Measurements from ENCODE around the gene MTERF4.

MTERF4 gene

DNA sequence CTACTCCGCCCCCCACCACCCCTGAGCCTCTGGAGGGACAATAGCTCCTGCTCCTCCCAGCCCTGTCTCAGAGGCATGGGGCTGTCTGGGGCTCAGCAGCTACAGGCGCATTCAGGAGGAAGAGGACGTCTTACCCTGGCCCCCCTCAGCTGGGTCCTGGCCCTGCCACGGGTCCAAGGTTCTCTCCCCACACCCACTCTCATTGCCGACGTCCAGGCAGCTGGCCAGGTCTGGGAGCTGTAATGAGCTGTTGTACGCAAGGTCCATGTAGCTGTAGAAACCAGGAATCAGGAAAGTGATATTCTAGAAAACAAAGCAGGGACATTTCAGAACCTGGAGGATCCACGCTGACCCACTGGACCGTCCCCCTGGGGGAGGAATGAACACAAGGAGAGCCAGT, 33.6 kb upstream of the MTERF4 start:
- H3K27ac ChIP-seq = no peak overlapping the region
- ChIA-PET CTCF (interaction anchor here (0.6 kb wide), 1 partner anchor 90 kb away, joined by 6 read pairs; no protein-coding TSS in a partner anchor), POLR2A (ENCODE audit: low non-redundant PET) (no interaction called here)
- TF ChIP-seq, protein P1, sequence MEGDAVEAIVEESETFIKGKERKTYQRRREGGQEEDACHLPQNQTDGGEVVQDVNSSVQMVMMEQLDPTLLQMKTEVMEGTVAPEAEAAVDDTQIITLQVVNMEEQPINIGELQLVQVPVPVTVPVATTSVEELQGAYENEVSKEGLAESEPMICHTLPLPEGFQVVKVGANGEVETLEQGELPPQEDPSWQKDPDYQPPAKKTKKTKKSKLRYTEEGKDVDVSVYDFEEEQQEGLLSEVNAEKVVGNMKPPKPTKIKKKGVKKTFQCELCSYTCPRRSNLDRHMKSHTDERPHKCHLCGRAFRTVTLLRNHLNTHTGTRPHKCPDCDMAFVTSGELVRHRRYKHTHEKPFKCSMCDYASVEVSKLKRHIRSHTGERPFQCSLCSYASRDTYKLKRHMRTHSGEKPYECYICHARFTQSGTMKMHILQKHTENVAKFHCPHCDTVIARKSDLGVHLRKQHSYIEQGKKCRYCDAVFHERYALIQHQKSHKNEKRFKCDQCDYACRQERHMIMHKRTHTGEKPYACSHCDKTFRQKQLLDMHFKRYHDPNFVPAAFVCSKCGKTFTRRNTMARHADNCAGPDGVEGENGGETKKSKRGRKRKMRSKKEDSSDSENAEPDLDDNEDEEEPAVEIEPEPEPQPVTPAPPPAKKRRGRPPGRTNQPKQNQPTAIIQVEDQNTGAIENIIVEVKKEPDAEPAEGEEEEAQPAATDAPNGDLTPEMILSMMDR (conservative IDR thresholded peaks at IDR 0.05; ENCODE audit: low read depth) = no peak
- DNase-seq (ENCODE audit: low spot score) = no peak

DNA sequence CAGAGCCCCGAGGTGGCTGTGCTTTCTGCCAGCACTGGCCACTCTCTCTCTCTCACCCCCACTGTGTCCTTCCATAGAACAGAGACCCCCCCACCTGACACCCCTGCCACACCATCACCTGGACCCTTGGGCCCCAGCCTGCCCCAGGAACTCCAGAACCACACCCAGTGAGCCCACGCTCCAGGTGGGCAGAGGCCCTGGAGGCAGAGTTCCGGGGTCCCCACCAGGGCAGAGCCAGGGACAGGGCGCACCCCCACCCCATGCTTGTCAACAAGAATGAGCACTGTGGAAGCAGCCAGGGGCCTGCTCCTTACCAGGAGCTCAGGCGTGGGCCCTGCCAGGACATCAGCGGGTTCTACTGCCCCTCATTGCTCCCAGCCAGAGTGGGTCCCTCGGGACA, 32.6 kb upstream of the MTERF4 start:
- POLR2A ChIA-PET (ENCODE audit: low non-redundant PET) = no interaction called here
- no peak overlapping the region for H3K27ac ChIP-seq
- CTCF ChIA-PET = interaction anchor here (1.1 kb wide), 1 partner anchor 10 kb away, joined by 3 read pairs; no protein-coding TSS in a partner anchor
- TF ChIP-seq, protein P1 (conservative IDR thresholded peaks at IDR 0.05; ENCODE audit: low read depth) = no peak
- DNase-seq (ENCODE audit: low spot score) = no peak

DNA sequence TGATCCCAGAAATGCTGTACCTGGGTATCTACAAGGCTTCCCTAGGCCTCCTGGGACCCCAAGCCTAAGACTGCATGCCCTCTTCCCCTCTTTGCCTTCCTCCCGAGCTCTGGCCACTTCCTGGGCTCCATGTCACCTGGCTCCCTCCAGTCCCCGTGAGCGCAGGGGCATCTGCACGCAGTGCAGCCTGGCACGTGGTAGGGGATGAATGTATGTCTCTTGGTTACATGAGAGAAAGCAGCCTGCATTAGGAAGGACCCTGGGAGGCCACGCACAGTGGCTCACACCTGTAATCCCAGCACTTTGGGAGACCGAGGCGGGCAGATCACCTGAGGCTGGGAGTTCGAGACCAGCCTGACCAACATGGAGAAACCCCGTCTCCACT, 31.3 kb upstream of the MTERF4 start:
- CTCF ChIA-PET = interaction anchor here (1.1 kb wide), 1 partner anchor 11 kb away, joined by 3 read pairs; no protein-coding TSS in a partner anchor
- TF ChIP-seq, protein P1 (conservative IDR thresholded peaks at IDR 0.05; ENCODE audit: low read depth) = no peak
- POLR2A ChIA-PET (ENCODE audit: low non-redundant PET) = no interaction called here
- H3K27ac ChIP-seq = no peak overlapping the region
- no peak for DNase-seq (ENCODE audit: low spot score)

DNA sequence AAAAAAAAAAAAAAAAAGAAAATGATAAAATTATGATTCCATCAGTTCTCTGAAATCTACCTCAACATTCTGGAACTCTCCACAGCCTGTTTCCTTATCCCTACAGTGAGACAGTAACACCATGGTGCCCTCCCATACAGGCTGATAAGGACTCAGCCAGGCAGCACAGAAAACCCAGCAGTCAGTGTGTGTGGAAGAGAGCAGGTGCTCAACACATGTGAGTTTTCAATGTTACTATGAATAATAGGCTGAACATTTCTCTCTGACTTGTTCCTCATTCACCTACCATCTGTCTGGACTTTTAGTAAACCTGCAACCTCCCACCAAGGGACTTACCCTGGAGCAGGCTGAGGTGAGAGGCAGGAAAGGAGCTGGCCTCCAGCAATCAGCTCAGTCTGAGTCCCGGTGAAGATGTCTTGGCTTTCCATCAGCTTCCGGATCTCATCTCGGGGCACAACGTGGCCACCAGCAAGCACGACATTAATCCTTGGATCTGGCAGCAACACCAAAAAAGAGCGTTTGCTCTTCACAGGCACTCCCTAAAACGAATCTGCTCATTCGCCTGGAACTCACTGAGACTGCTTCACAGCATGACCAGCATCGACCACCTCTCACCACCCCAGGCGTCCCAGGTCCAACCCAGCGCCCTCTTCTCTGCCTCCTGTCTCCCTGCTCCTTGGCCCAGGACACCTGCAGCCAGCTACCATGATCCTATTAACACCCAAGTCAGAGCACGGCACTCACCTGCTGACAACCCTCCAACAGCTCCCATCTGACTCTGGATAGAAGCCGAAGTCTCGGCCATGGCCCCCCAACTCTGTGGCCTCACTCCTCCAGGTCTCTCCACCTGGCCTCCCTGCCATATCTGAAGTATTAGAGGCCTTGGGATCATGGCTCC, 30.7 kb upstream of the MTERF4 start:
- DNase-seq (ENCODE audit: low spot score) = no peak
- POLR2A ChIA-PET (ENCODE audit: low non-redundant PET) = no interaction called here
- H3K27ac ChIP-seq = no peak overlapping the region
- CTCF ChIA-PET = no interaction called here
- TF ChIP-seq, protein P1 (conservative IDR thresholded peaks at IDR 0.05; ENCODE audit: low read depth) = no peak

DNA sequence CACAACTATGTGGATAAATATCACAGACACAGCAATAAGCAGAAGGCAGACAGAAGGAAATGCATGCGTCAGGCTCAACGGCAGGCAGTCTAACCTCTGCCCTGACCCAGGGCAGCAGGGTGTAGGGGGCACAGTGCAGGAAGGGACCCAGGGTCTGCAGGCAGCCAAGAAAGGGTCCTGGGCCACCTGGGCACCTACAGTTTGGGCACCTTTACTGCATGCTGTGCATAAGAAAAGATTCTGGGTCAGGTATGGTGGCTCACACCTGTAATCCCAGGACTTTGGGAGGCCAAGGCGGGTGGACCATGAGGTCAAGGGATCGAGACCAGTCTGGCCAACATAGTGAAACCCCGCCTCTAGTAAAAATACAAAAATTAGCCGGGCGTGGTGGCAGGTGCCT, 29.4 kb upstream of the MTERF4 start:
- TF ChIP-seq, protein P1 (conservative IDR thresholded peaks at IDR 0.05; ENCODE audit: low read depth) = no peak
- ChIA-PET POLR2A (ENCODE audit: low non-redundant PET) (no interaction called here), CTCF (interaction anchor here (0.7 kb wide), 1 partner anchor 40 kb away, joined by 3 read pairs; no protein-coding TSS in a partner anchor)

DNA sequence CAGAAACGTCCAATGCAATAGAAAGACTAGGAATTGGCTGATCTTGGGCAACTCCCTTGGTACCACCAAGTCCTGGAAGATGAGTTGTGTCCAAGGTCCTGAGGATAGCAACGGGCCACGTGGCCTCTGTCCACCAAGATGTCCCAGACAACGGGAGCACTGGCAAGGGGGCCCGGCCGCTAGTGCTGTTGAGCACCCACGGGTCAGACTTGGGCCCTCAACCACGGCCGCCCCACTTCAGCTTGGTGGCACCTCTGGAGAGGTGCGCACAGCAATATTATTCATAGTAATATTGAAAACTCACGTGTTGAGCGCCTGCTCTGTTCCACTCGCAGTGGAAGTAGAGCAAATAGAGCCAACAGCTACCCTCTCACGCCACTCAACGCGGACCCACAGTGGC, 28.2 kb upstream of the MTERF4 start:
- TF ChIP-seq, protein P1 (conservative IDR thresholded peaks at IDR 0.05; ENCODE audit: low read depth) = no peak
- no peak overlapping the region for H3K27ac ChIP-seq
- CTCF ChIA-PET = no interaction called here
- no peak for DNase-seq (ENCODE audit: low spot score)
- POLR2A ChIA-PET (ENCODE audit: low non-redundant PET) = no interaction called here

More for the DNA sequence above, 29.4 kb upstream of the MTERF4 start:
- DNase-seq (ENCODE audit: low spot score) = no peak
- H3K27ac ChIP-seq = no peak overlapping the region

Measured in RWPE1 (cell line).